ENCODE measurements around the gene CELF4.

GRCh38 chr18:37391156-37391555 is 174.4 kb downstream of the CELF4 start:
- no peak for TF ChIP-seq EP300 (IDR thresholded peaks at IDR 0.05; ENCODE audit: borderline replicate concordance)
- TF ChIP-seq RAD21 (IDR thresholded peaks at IDR 0.05; ENCODE audit: low read depth), result no peak
- TF ChIP-seq USF1 (IDR thresholded peaks at IDR 0.05), result no peak
- no peak for TF ChIP-seq REST (IDR thresholded peaks at IDR 0.05; ENCODE audit: low read depth)
- no peak for TF ChIP-seq EGR1 (IDR thresholded peaks at IDR 0.05)
- no peak for TF ChIP-seq YY1 (IDR thresholded peaks at IDR 0.05; ENCODE audit: low read depth)
- no peak for TF ChIP-seq FOXM1 (IDR thresholded peaks at IDR 0.05; ENCODE audit: borderline replicate concordance, low read depth)
- no peak for TF ChIP-seq TAF1 (IDR thresholded peaks at IDR 0.05; ENCODE audit: low read depth)

Data from Ishikawa (cell line).